Nucleus accumbens (tissue), 56 donors: ENCODE results near the gene CDHR2.

Experiments
- DNase-seq, 56 donors: peaks; one replicate each; lab custom pipeline; 2025; lab: John Stamatoyannopoulos, UW

The CDHR2 gene

DNA sequence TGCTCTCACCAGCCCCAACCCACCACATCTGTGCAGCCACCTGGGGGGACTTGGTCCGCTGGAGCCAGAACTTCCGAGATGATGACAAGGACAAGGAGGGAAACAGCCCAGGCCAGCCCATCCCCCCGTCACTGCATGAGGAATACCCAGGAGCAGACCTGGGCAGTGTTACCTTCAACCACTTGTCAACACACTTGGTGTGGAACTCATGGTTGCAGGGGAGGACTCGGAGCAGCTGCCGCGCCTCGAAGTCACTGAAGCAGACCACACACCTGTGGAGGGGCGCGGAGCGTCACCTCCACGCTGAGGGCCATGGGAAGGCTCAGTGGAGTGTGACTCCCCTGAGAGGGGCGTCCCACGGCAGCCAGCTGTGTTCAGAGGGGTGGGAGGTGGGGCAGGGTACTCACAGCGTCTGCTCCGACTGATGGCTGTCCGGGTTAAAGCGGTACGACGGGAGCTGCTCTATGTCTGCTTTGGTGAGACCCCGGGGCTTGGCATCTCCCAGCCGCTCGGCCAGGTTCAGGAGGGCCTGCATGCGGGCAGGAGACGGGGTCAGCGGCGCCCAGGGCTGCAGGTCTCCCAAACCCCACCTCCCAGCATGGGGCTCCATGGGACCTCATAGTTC is 19.9 kb upstream of the CDHR2 start:
- no peak for DNase-seq

DNA sequence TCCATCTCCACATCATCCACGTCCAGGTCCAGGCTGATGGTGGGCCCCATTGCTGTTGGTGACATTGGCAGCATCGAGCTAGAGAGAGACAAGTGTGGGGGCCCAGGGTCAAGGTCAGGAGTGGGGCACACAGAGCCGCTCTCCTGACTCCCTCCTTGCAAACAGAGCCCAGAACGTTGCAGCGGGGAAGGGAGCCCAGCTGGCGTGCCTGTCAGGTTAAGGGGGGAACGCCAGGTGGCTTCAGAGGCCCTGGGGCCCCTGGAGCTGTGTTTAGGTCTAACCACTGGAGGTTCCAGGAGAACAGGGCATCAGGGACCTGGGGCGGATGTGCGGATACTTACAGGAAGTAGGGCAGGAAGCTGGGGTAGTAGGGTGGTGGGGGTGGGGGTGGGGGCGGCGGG is 19.4 kb upstream of the CDHR2 start:
- DNase-seq: no peak

DNA sequence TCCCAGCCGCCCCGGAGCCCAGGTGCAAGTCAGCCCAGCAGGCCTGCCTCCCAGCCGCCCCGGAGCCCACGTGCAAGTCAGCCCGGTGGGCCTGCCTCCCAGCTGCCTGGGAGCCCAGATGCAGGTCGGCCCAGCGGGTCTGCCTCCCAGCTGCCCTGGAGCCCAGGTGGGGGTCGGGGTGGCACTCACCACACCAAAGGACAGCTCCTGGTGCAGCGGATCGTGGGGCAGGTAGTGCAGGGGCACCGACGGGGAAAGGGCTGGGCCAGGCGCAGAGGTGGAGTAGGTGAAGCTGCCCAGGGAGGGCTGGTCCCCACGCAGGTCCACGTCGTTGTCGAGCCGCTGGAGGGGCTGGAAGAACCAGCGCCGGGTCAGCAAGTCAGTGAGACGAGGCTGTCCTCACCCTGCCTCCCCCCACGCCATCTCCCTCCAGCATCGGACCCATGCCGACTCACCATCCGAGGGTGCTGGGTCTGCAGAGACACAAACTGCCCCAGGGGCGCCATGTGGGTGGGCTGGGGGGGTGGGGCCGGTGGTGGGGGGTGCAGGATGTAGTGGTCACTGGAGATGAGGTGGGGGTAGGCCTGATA is 18.7 kb upstream of the CDHR2 start:
- no peak for DNase-seq

DNA sequence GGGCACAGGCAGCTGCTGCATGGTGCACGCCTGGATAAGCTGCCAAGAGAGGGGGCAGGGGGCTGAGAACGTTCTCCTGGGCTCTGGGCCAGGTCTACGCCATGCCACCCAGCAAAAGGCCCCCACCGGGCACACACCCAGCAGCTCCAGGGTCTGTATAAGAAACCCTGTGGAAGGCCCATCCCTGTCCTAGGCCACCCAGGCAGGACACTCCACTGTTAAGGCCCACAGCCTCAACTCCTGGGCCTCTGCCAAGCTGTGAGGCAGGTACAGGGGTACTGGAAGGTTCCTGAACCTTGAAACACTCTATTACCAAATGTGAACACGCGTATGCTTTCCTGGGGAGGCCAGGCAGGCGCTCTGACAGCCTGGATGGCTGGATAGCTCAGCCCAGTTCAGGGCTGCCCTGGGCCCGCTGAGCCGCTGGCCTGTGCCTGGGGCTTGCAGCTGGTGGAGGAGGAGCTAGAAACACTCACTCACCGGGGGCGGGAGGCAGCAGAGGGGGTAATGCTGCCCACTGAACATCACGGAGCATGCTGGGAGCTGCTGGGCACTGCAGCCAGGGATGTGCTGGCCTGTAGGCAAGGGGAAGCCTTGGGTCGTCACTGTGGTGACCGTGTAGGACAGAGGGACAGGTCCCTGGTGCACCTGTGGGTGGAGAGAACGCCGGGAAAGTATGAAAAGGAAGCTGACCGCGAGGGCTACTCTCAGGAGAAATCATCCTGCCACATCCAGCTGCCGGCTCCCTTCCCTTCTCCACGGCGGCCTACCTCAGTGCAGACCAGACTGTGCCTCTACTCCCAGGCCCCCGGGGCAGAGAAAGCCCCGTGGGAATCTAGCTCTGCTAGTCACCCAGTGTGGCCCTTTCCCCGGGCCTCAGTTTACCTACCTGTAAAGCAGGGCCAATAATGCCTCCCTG is 17.9 kb upstream of the CDHR2 start:
- DNase-seq: peak in 53 of 56 donors; percentile 25 to 91 (median 78)

DNA sequence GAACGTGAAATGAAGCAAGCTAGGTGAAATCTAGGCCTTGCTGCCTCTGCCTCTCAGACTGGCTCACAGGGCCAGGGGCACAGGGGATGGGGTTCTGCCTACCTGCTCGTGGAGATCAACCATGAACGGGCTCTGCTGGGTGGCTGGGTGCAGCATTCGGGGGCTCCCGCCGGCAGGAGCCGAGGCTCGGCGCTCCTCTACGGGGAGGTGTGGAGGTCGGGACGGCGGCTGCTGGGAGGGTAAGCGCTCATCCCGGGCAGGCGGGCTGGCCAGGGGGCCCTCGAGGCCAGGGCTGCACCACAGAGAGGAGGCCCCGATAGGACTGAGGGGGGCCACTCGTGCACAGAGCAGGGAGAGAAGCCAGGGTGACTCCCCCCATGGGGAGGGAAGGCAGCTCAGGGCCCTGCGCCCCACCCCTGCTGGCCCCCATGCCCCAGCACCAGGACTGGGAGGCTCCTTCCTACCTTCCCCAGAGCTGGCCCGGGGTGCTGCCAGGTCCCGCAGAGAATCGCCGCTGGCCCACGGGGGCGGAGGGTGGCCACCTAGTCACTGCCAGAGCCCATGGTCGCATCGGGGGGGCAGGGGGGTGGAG is 17.1 kb upstream of the CDHR2 start:
- DNase-seq: no peak

DNA sequence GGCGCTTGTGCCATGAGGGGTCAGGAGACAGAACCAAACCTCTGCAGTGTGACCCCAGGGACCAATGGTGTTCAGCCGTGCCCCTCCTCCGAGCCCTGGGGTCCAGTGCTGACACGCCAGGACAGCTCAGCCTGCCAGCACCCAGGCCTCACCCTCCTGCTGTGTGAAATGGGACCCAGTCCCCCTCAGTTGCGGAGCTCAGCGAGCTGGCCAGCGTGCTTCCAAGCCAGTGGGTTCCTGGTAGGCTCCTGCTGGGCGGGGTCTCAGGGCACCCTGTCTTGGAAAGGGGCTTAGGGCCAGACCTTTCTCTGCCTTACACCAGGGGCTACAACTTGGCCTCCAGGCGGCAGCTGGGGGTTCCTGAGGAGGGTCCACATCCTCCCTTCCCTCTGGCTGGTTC is 16.3 kb upstream of the CDHR2 start:
- no peak for DNase-seq

DNA sequence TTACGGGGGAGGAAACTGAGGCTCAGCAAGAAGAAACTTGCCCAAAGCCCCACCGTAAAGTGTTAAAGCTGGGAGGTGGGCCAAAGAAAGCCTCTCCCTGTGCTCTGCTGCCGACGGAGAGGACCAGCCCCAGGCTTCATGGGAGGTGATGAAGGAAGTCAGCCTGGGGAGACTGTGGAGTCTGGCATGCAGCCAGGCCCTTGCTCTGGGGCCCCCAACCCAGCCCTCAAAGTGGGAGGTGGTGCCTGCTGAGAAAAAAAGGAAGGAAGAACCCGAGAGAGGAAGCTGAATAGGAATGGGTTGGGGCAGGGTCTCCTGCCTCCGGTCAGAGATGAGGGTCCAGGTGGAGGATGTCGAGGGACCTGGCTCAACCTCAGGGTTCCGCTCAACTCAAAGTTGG is 15.8 kb upstream of the CDHR2 start:
- peak in 6 of 56 donors; percentile 13 to 37 (median 24) for DNase-seq

DNA sequence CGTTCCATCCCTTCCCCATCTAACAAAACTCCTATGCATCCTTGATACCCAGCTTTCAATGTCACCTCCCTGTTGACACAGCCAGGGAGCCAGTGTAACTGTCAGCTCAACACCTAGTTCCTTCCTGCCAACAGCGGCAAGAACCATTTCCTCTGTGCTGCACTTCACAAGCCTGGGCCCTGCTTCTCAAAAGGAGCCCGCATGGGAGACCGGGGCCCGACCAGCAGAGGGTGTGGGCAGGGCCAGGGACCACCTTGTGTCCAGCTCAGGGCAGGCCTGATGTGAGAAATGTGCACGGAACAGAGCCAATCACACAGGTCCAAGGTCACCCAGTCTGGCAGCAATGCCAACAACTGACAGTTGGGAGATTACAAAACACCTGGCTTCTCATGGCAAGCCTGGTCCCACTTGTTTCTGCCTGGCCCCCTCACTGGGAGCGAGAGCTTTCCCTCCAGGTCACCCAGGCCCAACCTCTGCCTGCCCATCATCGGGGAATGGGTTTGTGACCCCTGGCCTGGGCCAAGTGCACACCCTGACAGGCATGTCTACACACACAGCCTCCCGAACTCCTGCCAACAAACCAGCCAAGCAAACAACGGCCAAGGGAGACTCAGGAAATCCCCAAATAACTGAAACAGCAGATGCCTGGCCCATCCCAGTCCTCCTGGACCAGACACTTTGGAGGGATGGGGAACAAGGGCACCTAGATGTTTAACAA is 15.1 kb upstream of the CDHR2 start:
- DNase-seq: peak in 1 of 56 donors; percentile 6

DNA sequence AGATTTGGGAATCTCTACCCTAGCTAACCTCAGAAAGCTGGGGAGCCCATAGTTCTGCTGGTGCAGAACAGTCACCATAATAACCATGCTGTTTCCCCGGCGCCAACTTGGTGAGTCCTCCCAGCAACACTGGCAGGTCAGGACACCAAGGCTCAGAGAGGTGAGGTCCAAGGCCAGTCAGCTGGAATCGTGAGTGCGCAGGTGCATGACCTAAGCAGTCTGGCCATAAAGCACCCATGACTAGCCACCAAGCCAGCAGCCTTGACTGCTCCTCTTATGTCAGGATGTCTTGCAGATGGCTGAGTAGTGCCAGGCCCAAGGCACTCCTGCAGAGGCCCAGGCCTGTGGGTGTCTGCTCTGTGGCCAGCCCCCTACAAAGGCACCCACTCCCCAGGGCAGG is 14.5 kb upstream of the CDHR2 start:
- DNase-seq: no peak

DNA sequence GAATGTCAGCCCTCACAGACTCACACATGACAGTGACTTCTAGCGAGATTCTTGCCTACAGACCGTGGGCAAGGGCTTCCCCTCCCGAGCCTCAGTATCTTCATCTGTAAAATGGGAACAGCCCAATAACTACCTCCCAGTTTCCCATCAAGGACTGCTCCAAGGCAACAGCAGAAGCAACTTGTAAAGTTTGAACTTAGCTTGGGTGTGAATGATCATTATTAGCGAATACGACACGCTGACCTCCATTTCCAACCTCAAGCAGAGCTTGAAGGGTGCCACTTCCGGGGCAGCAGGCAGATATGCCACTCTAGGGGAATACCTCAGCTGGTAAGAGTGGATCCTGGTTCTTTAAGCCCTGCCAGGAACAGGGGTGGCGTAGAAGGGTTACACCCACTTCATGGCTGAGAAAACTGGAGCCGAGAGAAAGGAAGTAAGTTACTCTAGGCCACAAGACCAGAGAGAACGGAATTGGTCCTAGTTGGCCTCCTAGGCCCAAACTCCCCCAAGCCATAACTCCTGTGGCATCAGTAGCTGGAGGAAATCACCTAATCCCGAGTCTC is 14.0 kb upstream of the CDHR2 start:
- peak in 2 of 56 donors; percentile 20 to 23 for DNase-seq

DNA sequence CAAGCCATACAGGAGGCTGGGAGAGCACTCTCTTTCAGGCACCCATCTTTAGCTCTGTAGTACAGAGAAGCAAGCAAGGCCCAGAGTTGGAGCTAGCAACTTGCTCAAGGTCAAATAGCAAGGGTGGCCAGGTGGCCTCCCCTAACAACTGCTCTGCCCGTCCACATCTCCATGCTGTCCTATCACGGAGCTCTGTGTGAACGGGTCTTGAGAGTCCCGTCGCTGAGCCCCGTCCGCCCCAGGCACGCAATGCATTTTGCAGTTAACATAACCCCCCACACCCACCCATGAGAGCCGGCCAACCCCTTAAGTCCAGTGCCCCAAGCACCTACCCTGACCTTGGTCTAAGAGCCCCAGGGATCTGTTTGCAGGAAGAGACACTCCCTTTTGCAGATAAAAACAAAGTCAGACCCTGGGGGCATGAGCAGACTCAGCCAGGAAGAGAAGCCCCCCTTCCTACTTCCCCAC is 13.4 kb upstream of the CDHR2 start:
- no peak for DNase-seq

DNA sequence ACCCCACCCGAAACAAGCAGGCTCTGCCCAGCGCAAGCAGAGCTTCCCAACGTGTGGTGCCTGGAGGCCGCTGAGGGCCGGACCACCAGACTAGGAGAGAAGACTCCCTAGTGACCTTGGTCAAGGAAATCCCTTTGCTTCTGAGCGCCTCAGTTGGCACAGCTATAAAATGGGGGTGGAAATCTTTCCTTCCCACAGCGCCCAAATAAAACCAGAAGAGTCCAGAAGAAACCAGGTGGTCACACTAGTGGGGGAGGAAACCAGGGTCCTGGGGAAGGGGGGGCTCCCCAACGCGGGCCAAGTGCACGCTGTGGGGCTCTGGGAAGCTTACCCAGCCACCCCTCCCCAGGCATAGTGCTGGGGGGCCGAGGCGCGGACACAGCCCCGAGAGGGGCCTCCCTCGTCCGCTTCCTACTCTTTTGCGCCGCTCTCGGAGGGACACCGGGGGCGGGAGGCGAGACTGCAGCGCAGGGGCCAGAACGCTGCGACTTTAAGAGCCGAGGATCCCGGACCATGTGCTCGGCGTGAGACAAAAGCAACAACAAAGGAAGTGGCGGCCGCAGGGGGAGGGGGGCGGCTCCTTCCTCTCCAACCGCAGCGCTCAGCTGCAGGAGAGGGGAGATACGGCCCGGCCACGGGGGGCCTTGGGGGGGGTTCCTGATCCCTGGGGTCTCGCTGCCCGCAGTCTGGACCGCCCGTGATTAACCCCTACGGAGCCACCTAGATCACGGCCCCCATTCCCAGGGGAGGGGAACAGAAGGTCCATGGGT is 12.8 kb upstream of the CDHR2 start:
- peak in 54 of 56 donors; percentile 19 to 86 (median 68) for DNase-seq

DNA sequence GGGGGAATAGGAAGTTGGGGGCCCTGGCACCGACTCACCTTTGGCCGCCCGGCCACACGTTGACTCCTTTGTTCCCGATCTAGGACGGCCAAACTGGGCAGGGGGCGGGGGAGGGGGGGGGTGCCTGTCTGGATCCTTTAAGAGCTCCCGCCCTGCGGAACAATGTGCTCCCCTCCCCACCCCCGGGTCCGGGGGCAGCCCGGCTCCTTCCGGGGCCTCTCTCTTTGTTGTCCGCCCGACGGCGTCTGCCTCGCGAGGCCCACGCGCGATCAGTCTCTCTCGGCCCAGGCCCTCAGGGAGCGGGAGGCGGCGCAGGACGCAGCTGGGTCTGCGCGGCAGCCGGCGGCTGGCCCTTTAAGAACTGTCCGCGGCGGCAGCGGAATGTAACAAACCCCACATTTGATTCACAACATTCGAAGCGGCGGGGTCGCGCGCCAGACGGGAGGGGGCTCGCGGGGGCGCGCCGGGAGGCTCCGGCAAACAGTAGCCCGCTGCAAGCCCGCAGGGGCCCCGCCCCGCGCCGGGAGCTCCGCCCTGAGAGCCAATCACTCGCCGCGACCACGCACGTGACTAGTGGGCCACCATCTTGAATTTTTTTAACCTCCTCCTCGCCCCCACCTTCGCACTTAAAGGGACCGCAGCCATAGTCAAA is 12.1 kb upstream of the CDHR2 start, which contains the start of gene RNF44:
Gene RNF44, minus strand, starts transcription at position 501 of the 652 bp plus-strand sequence. CDS start 4,930 bp downstream, outside the sequence.
- peak; percentile 80 to 99 (median 98) for DNase-seq

DNA sequence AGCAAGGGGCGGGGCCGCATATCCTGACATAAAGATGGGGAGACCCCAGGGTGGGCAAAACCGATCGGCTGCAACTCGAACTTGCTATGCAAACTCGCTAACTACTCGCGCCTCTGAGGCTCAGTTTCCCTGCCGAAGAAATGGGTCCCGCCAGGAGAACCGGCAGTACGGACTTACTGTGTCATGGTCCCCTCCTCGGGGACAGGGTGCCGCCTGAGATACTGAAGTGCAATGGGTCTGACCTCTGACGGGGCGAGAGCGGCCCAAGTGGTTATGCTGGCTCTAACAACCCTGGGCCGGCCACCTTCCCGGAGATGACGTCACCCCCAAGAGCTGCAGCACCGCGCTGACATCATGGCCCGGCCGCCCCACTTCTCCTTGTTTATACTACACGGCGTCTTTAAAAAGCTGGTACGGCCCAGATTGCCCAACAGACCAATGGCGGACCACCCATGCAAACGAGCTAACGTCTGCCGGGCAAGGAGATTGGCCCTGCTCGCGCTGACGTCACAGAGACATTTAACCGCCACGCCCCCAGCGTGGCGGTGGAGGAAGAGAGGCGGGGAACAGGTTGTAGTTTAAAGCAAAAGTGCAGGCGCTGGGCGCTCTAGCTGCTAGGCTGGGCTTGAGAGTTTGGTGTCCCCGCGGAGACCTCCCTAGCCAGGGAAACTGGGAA is 11.4 kb upstream of the CDHR2 start:
- peak; percentile 83 to 100 (median 98) for DNase-seq

DNA sequence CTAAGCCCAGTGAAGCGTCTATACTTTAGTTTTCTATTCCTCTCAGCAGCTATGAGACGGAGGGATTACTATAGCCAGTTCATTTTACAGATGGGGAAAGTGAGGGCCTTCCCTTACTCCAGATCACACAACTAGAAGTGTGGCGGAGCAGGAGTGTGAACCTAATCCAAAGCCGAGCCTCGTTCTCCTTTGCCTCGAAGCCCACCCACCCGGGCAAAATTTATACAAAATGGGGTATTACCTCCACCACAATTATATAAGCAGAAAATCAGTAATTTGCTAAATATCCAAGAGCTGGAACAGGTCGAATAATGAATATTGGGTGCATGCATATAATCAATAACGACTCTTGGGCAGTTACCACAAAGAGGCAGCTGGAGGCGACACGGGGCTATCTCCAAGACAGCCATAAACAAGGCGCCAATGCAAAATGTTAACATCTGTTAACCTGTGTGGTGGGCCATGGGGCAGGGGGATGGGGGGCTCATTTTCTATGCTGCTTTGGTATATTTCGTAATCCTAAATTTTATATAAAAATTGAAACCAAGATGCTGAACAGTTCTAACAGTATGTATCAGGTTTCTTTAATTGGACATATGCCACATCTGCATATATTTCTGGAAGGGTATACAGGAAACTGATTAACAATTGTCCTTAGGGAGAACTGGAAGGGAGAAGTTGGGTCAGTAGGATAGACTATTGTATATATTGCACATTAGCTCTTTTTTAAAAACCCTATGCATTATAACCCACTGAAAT is 10.7 kb upstream of the CDHR2 start:
- no peak for DNase-seq

DNA sequence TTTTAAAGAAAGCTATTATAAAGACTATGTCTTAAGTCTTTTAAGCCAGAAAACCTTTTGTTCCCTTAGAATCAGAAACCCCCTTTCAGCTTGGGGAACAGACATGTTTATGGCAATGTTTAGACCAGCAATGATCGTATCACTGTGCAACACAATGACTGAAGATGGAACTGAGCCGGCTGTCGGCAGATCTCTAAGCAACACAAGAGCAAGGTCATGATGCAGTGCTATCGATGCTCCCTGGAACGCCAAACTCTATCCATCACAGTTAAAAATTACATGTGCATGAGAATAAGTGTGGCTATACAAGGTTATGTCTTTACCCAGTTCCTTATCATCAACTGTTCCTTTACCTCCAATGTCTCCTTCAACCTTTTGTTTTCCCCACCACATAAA is 10.2 kb upstream of the CDHR2 start:
- DNase-seq: no peak

DNA sequence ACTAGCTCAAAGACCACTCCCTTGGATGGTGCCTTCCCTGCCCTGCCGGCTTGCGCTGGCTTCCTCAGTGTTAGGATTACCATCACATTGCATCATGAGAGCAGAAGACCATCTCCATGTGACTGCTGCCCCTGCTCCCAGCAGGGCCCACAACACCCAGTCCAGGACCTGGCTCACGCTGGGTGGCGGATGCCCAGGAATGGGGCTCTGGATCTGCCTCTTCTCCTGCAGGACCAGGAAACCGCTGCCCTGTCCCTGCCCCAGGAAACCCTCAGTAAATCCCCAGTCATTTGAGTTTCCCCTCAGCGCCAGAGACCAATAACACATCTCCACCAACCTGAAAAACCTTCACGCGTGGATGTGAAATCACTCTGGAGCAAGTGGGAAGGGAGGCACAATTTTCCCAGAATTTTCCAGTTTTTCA is 8.7 kb upstream of the CDHR2 start:
- DNase-seq: no peak
